Calu3 (cell line): Measurements from ENCODE around the gene DLG2. TPM values are rescaled to one million over a fixed set of nuclear protein-coding genes. Genes with fewer than 3 reads are reported as not detected.

Experiments used
- BruUV-seq: library from RNA; stranded (reverse); fragments of 400-500 nt; replicated peaks from 2 replicates; lab custom pipeline; 2021; lab: Mats Ljungman, UMichigan
- CTCF ChIA-PET: fragments of 300-600 bp; sonication (Branson Sonifier 250); formaldehyde crosslinking; loops from one replicate; lab custom pipeline; 2022; ENCODE audit warnings: antibody characterized with exemption; lab: Charles Lee
- DNase-seq: peaks from one replicate; pipeline ENCODE4 v3.0.0; 2022
- H3K27ac Mint-ChIP-seq: one replicate; pipeline ENCODE4 v1.8.0; 2022; ENCODE audit warnings: mixed read lengths; ENCODE audit not compliant: unreplicated experiment
- H3K27me3 Mint-ChIP-seq: one replicate; pipeline ENCODE4 v1.8.0; 2022; ENCODE audit warnings: mixed read lengths; ENCODE audit not compliant: unreplicated experiment
- H3K36me3 Mint-ChIP-seq: one replicate; pipeline ENCODE4 v1.8.0; 2022; ENCODE audit warnings: mild to moderate bottlenecking, moderate library complexity, mixed read lengths; ENCODE audit not compliant: insufficient read depth, unreplicated experiment
- H3K4me1 Mint-ChIP-seq: one replicate; pipeline ENCODE4 v1.8.0; 2022; ENCODE audit warnings: mild to moderate bottlenecking, low read depth, mixed read lengths; ENCODE audit not compliant: unreplicated experiment
- H3K4me3 Mint-ChIP-seq: one replicate; pipeline ENCODE4 v1.8.0; 2022; ENCODE audit warnings: mild to moderate bottlenecking, low read depth, moderate library complexity, mixed read lengths; ENCODE audit not compliant: unreplicated experiment
- H3K9me3 Mint-ChIP-seq: one replicate; pipeline ENCODE4 v1.8.0; 2022; ENCODE audit warnings: low read depth, mixed read lengths; ENCODE audit not compliant: unreplicated experiment
- CTCF ChIP-seq: fragments of 200-600 bp; IDR thresholded peaks from one replicate; pipeline ENCODE4 v1.8.0; 2022; ENCODE audit warnings: antibody characterized with exemption; ENCODE audit not compliant: unreplicated experiment
- intact Hi-C: fragments of 100-400 bp; cut with micrococcal nuclease; formaldehyde crosslinking; loops from one replicate; pipeline ENCODE4 v1.10.0; 2022; ENCODE audit not compliant: unreplicated experiment
- total RNA-seq: library from RNA; stranded (reverse); gene quantifications from 2 replicates; pipeline ENCODE4 v1.2.3, GENCODE V29; 2022

DLG2 gene
- total RNA-seq, 1 experiment from 2014 or later = 0.71 TPM

- H3K4me3 Mint-ChIP-seq = no peak overlapping the region
- no peak for DNase-seq
- H3K27ac Mint-ChIP-seq = no peak overlapping the region
- no TSS peak for BruUV-seq
- no peak for TF ChIP-seq CTCF
- no peaks in the 10 kb centered on the region for H3K4me1 Mint-ChIP-seq
- no peaks in the 10 kb centered on the region for H3K9me3 Mint-ChIP-seq
- H3K36me3 Mint-ChIP-seq = no peaks in the 10 kb centered on the region
- no peaks in the 10 kb centered on the region for H3K27me3 Mint-ChIP-seq
- intact Hi-C loops = no loop called here
- CTCF ChIA-PET = no interaction called here
Observed at GRCh38 chr11:83908298-83908856, 1718.8 kb downstream of the DLG2 start.

DNA sequence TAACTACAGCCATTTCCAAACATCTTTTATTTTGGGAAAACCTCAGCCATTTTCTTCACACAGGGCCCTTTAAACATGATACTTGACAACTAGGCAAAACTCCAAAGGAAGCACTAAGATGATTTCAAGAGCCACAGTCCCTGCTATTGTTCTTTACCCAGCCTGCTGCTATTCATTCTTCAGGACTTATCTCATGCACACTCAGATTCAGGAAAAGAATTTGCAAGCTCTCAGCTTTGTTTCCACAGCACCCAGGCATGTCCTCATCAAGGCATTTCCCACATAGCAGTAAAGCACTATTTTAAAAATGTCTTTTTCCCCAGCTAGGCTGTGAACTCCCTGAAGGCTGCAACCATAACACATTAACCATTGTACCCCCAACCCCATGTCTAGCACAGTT lies 1731.6 kb downstream of the DLG2 start:
- no peak for DNase-seq
- no peak for TF ChIP-seq CTCF
- no TSS peak for BruUV-seq
- H3K27ac Mint-ChIP-seq = no peak overlapping the region
- intact Hi-C loops = no loop called here
- H3K36me3 Mint-ChIP-seq = no peaks in the 10 kb centered on the region
- no peaks in the 10 kb centered on the region for H3K27me3 Mint-ChIP-seq
- CTCF ChIA-PET = no interaction called here
- H3K9me3 Mint-ChIP-seq = peaks cover 9% of the 10 kb centered on the region
- no peaks in the 10 kb centered on the region for H3K4me1 Mint-ChIP-seq
- H3K4me3 Mint-ChIP-seq = no peak overlapping the region

GRCh38 chr11:83881428-83881827 lies 1745.7 kb downstream of the DLG2 start:
- H3K27ac Mint-ChIP-seq = no peak overlapping the region
- no peaks in the 10 kb centered on the region for H3K36me3 Mint-ChIP-seq
- no peak for DNase-seq
- intact Hi-C loops = no loop called here
- H3K27me3 Mint-ChIP-seq = no peaks in the 10 kb centered on the region
- no peak overlapping the region for H3K4me3 Mint-ChIP-seq
- peaks cover 4% of the 10 kb centered on the region for H3K9me3 Mint-ChIP-seq
- H3K4me1 Mint-ChIP-seq = no peaks in the 10 kb centered on the region
- CTCF ChIA-PET = no interaction called here
- no TSS peak for BruUV-seq
- no peak for TF ChIP-seq CTCF

DNA sequence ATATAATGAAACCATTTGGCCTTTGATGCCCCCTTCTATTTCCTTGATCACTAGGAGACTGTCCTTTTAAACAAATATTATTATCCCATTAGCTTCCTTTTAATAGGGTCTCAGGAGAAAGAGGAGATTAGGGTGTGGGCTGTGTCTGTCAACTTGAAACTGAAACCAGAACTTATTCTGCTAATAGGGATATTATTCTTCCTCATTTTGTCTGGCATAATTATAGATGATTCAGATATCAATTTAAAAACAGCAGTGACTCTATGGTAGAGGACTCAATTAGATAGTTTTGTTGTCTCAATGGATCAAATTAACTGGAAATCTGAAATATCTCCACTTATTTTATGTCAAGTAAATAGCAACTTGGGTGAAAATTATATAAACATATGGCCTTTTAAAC lies 1756.1 kb downstream of the DLG2 start:
- peaks cover 4% of the 10 kb centered on the region for H3K9me3 Mint-ChIP-seq
- intact Hi-C loops = no loop called here
- CTCF ChIA-PET = no interaction called here
- H3K27me3 Mint-ChIP-seq = no peaks in the 10 kb centered on the region
- H3K4me1 Mint-ChIP-seq = no peaks in the 10 kb centered on the region
- BruUV-seq = no TSS peak
- no peaks in the 10 kb centered on the region for H3K36me3 Mint-ChIP-seq
- H3K27ac Mint-ChIP-seq = no peak overlapping the region
- TF ChIP-seq CTCF = no peak
- no peak for DNase-seq
- no peak overlapping the region for H3K4me3 Mint-ChIP-seq
